Brain microvascular endothelial cell (primary cell): ENCODE measurements around the gene GPBAR1.

Experiments used
- DNase-seq: peaks from one replicate; pipeline ENCODE4 v3.0.0-alpha.2; 2020
- H3K27ac ChIP-seq: fragments of 250-450 bp; sonication (Bioruptor Pico); 2 replicates; pipeline ENCODE4 v1.5.1; 2020; ENCODE audit warnings: mild to moderate bottlenecking, moderate library complexity
- H3K27me3 ChIP-seq: fragments of 250-450 bp; sonication (Bioruptor Pico); replicated peaks from 2 replicates; pipeline ENCODE4 v1.5.1; 2020; ENCODE audit warnings: mild to moderate bottlenecking
- H3K36me3 ChIP-seq: fragments of 250-450 bp; sonication (Bioruptor Pico); replicated peaks from 2 replicates; pipeline ENCODE4 v1.5.1; 2020; ENCODE audit warnings: mild to moderate bottlenecking
- H3K4me3 ChIP-seq: 2 replicates; pipeline ENCODE4 v1.5.1; 2011; ENCODE audit warnings: low read depth, mild to moderate bottlenecking, control low read depth, low read length, moderate library complexity
- in situ Hi-C: cut with HindIII; loops from 2 replicates; pipeline ENCODE4 v1.10.0; 2017; ENCODE audit warnings: low sequenced_read_pairs, low pct_ligation_motif_present
- TF ChIP-seq, protein P1 (sequence below): IDR thresholded peaks from 2 replicates; pipeline ENCODE4 v1.5.1; 2011; ENCODE audit warnings: low read depth, mild to moderate bottlenecking, moderate library complexity, low read length, control low read depth, inconsistent platforms; ENCODE audit errors: missing control alignments

GPBAR1 gene

GRCh38 chr2:218294430-218295022 lies 33.7 kb downstream of the GPBAR1 start:
- in situ Hi-C loops, result no loop called here
- Histone ChIP-seq H3K36me3 (no peaks in the 10 kb centered on the region), H3K27ac (no peak overlapping the region), H3K4me3 (no peak overlapping the region), H3K27me3 (no peaks in the 10 kb centered on the region)
- TF ChIP-seq, protein P1, sequence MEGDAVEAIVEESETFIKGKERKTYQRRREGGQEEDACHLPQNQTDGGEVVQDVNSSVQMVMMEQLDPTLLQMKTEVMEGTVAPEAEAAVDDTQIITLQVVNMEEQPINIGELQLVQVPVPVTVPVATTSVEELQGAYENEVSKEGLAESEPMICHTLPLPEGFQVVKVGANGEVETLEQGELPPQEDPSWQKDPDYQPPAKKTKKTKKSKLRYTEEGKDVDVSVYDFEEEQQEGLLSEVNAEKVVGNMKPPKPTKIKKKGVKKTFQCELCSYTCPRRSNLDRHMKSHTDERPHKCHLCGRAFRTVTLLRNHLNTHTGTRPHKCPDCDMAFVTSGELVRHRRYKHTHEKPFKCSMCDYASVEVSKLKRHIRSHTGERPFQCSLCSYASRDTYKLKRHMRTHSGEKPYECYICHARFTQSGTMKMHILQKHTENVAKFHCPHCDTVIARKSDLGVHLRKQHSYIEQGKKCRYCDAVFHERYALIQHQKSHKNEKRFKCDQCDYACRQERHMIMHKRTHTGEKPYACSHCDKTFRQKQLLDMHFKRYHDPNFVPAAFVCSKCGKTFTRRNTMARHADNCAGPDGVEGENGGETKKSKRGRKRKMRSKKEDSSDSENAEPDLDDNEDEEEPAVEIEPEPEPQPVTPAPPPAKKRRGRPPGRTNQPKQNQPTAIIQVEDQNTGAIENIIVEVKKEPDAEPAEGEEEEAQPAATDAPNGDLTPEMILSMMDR, result no peak
- DNase-seq, result no peak

DNA sequence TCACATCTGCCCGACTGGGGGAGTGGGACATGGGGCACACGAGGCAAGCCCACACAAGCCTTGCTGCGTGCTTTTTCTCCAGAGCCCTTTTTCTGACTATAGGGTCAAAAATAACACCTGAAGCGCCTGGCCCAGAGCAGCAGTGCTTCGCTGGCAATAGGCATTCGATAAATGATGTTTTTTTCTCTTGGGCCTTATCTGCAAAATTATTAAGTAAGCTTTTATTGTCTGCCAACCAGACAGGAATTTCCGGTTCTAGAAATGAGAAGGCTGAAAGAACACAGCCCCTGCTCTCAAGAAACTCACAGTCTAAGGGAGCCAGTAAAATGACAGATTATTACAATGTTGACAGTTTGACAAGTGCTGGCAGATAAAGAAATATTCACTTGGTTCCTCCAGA lies 34.2 kb downstream of the GPBAR1 start:
- TF ChIP-seq, protein P1, result no peak
- H3K27ac ChIP-seq, result no peak overlapping the region
- no peak overlapping the region for H3K4me3 ChIP-seq
- no peaks in the 10 kb centered on the region for H3K36me3 ChIP-seq
- in situ Hi-C loops, result no loop called here
- DNase-seq, result no peak
- no peaks in the 10 kb centered on the region for H3K27me3 ChIP-seq

- in situ Hi-C loops, result no loop called here
- no peak for DNase-seq
These were observed 35.4 kb downstream of the GPBAR1 start for GRCh38 chr2:218296200-218296599.

GRCh38 chr2:218296847-218297246 lies 36.0 kb downstream of the GPBAR1 start:
- H3K36me3 ChIP-seq, result no peaks in the 10 kb centered on the region
- no peak overlapping the region for H3K4me3 ChIP-seq
- H3K27me3 ChIP-seq, result no peaks in the 10 kb centered on the region
- DNase-seq, result no peak
- TF ChIP-seq, protein P1, result no peak
- in situ Hi-C loops, result no loop called here
- no peak overlapping the region for H3K27ac ChIP-seq

More at GRCh38 chr2:218296200-218296599, 35.4 kb downstream of the GPBAR1 start:
- TF ChIP-seq, protein P1, result no peak
- H3K4me3 ChIP-seq, result no peak overlapping the region
- H3K27me3 ChIP-seq, result no peaks in the 10 kb centered on the region
- no peaks in the 10 kb centered on the region for H3K36me3 ChIP-seq
- H3K27ac ChIP-seq, result no peak overlapping the region

GRCh38 chr2:218298314-218298875 lies 37.6 kb downstream of the GPBAR1 start:
- TF ChIP-seq, protein P1, result no peak
- Histone ChIP-seq H3K27ac (no peak overlapping the region), H3K36me3 (no peaks in the 10 kb centered on the region), H3K4me3 (no peak overlapping the region), H3K27me3 (no peaks in the 10 kb centered on the region)
- in situ Hi-C loops, result no loop called here
- DNase-seq, result no peak

- no peaks in the 10 kb centered on the region for H3K36me3 ChIP-seq
- TF ChIP-seq, protein P1, result no peak
- H3K27me3 ChIP-seq, result no peaks in the 10 kb centered on the region
- no peak for DNase-seq
- no peak overlapping the region for H3K27ac ChIP-seq
- in situ Hi-C loops, result no loop called here
- H3K4me3 ChIP-seq, result no peak overlapping the region
These were observed 39.3 kb downstream of the GPBAR1 start for GRCh38 chr2:218300141-218300540.
